Measurements from ENCODE around the gene ARSB.

GRCh38 chr5:78758169-78758839, 226.8 kb downstream of the ARSB start:
- no peak for TF ChIP-seq CTCF (IDR thresholded peaks at IDR 0.05; ENCODE audit: low read depth, low read length, poor library complexity, severe bottlenecking)
- TF ChIP-seq EZH2phosphoT487 (IDR thresholded peaks at IDR 0.05; ENCODE audit: borderline replicate concordance, low read length), result no peak
